GM21390 (cell line): ENCODE measurements around the gene LACTBL1.
"Not testable (repeated sequence)": the region's sequence is repeated elsewhere in the genome, so short reads cannot be mapped to it uniquely, and the experiment has no call there.

Experiments used
- ATAC-seq: cut with Tn5 transposase; IDR thresholded peaks from one replicate; pipeline ENCODE4 v1.9.1; 2021; ENCODE audit not compliant: unreplicated experiment

LACTBL1 gene

GRCh38 chr1:22972760-22973159 is at the start of gene LACTBL1:
Gene LACTBL1, minus strand, starts transcription at chr1:22972866. Its CDS starts 550 bp downstream, at chr1:22972316.
- ATAC-seq, result no peak

- no peak for ATAC-seq
These were observed 49.2 kb upstream of the LACTBL1 start for GRCh38 chr1:23021834-23022233.

DNA sequence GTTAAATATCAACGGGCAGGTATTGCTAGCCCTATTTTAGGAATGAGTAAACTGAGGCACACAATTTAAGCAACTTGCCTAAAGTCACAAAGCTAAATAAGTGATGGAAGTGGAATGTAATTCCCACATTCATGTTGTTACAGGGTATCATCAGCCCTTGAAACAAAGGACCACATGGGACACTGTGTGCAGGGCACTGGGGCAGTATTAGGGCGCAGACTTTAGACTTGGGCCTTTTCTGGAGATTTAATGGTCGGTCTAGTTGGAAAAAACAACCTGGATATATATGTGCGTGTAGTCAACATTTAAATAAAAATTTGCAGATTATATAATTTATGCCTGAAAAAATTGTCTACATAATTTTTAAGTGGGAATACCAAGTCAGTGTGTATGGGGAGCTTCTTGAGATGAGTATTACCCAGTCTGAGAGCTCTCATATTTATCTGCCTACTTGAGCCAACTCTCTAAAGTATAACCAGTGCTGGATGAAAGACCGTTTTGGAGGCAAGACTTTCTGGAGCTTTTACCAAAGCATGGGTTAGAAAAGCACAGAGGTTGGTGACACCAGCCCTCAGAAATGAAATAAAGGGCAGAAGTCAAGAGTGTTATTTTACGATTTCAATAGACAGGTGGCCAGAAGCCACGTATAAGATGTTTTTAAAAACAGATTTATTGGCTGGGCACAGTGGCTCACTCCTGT is 48.2 kb upstream of the LACTBL1 start:
- no peak for ATAC-seq

- ATAC-seq, result peak; percentile 5
These were observed 47.4 kb upstream of the LACTBL1 start for GRCh38 chr1:23019863-23020625.

- ATAC-seq, result peak; percentile 92
These were observed 46.6 kb upstream of the LACTBL1 start, which contains the start of gene KDM1A for GRCh38 chr1:23019094-23019862. Gene KDM1A, plus strand, starts transcription at chr1:23019468. Its CDS starts 129 bp downstream, at chr1:23019597.

- ATAC-seq, result no peak
These were observed 46.0 kb upstream of the LACTBL1 start for GRCh38 chr1:23018661-23019093.

GRCh38 chr1:23013657-23014056 is 41.0 kb upstream of the LACTBL1 start:
- ATAC-seq, result no peak

DNA sequence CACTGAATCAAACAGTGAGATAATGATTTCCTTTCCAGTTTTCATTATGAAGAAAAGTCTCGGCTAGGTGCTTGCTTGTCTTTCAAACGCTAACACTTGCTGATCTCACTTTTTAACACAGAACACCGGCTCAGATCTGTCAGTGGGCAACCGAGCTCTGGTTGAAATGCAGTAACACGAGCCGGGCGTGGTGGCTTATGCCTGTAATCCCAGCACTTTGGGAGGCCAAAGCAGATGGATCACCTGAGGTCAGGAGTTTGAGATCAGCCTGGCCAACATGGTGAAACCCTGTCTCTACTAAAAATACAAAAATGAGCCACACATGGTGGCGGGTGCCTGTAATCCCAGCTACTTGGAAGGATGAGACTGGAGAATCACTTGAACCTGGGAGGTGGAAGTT is 37.4 kb upstream of the LACTBL1 start:
- not testable (repeated sequence) for ATAC-seq

DNA sequence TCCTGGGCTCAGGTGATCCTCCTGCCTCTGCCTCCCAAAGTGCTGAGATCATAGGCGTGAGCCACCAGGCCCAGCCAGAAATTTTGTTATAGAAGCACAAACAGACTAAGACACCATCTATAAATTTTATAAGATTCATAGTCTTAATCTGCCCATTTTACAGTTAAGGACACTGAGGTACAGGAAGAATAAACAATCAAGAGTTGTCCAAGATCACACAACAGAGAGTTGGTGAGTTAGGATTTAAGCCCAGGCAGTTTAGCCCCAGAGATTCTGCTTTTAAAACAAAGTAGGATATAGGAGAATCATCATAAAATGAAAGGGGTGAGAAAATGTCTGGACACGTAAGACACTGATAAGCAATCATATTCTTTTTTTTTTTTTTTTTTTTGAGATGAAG is 36.2 kb upstream of the LACTBL1 start:
- ATAC-seq, result no peak

GRCh38 chr1:23007106-23007505 is 34.4 kb upstream of the LACTBL1 start:
- no peak for ATAC-seq

DNA sequence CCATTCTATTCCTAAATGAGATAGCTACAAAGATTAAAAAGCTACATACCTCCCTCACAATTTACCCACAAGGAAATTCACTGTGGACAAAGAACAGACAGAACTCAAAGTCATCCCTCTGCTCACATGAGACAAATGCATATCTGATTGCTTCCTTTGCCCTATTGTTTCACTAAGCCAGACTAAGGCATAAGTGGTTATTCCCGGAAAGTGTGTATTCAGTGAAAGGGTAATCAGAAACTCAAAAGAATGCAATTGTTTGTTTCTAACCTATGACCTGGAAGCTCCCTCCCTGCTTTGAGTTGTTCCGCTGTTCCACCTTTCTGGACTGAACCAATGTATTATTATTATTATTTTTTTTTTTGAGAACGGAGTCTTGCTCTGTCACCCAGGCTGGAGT is 32.1 kb upstream of the LACTBL1 start:
- ATAC-seq, result not testable (repeated sequence)

DNA sequence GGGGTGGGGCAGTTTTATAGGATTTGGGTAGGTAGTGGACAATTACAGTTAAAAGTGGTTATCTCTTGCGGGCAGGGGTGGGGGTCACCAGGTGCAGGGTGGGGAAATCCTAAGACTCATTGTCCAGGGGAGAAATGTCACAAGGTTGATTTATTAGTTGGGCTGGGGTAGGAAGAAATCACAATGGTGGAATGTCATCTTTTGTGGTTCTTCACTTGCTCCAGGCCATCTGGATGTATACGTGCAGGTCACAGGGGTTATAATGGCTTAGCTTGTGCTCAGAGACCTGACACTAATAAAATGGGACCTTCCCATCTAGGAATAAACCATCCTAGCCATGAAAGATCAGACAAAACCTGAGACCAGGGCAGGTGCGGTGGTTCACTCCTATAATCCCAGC is 31.4 kb upstream of the LACTBL1 start:
- no peak for ATAC-seq

GRCh38 chr1:23002218-23002617 is 29.6 kb upstream of the LACTBL1 start:
- not testable (repeated sequence) for ATAC-seq

DNA sequence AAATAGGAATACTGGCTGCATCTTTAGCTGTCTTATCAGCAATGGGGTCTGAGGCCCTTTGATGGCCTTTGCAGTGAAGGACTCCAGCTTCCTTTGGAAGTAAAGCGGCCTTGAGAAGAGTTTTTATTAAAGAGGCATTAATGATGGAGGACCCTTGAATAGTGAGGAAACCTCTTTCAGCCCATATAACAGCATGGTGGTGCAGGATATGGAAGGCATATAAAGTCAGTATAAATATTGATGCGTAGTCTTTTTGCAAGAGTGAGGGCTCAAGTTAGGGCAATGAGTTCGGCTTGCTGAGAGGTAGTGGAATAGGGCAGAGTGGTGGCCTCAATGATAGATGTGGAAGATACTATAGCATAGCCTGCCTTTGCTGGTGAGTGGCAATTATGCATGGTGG is 27.5 kb upstream of the LACTBL1 start:
- ATAC-seq, result not testable (repeated sequence)

- ATAC-seq, result not testable (repeated sequence)
These were observed 24.9 kb upstream of the LACTBL1 start for GRCh38 chr1:22997528-22997927.

- ATAC-seq, result no peak
These were observed 23.1 kb upstream of the LACTBL1 start for GRCh38 chr1:22995774-22996173.

DNA sequence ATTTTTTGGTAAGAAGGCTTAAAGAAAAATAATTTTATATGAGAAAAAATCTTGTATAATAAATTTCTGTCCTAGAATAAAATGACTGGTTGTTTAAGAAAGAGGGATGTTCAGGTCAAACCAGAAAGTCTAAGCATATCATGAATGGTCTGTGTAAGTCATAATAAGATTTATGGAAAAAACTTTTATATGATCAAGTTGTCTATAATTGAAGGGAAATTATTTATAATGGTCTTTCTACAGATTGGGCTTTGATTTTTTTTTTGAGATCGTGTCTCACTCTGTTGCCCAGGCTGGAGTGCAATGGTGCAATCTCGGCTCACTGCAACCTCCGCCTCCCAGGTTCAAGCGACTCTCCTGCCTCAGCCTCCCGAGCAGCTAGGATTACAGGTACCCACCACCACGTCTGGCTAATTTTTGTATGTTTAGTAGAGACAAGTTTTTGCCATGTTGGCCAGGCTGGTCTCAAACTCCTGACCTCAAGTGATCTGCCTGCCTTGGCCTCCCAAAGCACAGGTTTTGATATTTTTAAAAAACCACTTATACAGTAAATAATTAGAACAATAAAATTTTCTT is 20.6 kb upstream of the LACTBL1 start:
- ATAC-seq, result not testable (repeated sequence)

GRCh38 chr1:22992384-22992783 is 19.7 kb upstream of the LACTBL1 start:
- not testable (repeated sequence) for ATAC-seq

DNA sequence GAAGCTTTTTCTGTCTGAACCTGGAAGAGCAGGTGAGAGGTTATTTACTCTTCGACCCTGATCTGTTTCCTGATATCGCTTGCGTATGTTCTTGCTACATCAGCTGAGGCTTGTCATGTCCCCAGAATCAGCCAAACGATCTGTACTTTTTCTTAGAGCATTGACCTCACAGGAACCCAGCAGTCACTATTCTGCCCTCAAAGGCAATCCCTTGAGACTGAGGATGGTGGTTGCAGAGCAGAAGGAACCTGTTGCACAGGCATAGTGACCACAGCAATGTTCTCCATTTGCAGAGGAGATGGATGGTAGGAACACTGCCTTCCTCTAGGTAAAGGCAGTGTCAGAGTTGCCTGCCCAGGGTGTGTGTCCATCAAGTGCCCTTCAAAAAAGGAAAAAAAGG is 11.3 kb upstream of the LACTBL1 start:
- no peak for ATAC-seq

- not testable (repeated sequence) for ATAC-seq
These were observed 7.8 kb upstream of the LACTBL1 start for GRCh38 chr1:22980471-22980790.

DNA sequence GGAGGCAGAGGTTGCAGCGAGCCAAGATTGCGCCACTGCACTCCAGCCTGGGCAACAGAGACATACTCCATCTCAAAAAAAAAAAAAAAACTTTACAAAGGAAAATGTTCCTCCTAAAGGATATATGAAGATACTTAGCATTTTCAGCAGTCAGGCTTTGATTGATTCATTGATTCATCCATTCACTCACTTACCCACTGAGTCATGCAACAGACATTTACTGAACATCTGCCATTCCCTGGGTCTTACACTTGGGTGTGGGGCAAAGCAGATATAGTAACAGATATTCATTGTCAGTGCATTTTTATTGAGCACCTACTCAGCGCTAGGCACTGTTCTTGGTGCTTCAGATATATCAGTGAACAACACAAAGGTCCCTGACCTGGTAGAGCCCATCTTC is 5.6 kb upstream of the LACTBL1 start:
- no peak for ATAC-seq
